ENCODE results near the gene USP24.

- TF ChIP-seq CTCF (conservative IDR thresholded peaks at IDR 0.05; ENCODE audit: low read depth, low read length) (no peak), EZH2 (IDR thresholded peaks at IDR 0.05; ENCODE audit: low read length, unreplicated experiment) (no peak), EZH2phosphoT487 (IDR thresholded peaks at IDR 0.05; ENCODE audit: borderline replicate concordance, low read length) (no peak)
Measured at GRCh38 chr1:55213885-55214211, 1.3 kb downstream of the USP24 start.

Data from PC-3 (cell line).